Measurements from ENCODE around the gene AHRR. TPM values are rescaled to one million over a fixed set of nuclear protein-coding genes. Genes with fewer than 3 reads are reported as not detected.
A peak's percentile ranks its signal among the peaks of the same experiment; 100 is the strongest.

Gene AHRR
- total and polyA plus RNA-seq, 9 of the 15 experiments (the other 6 are each of a cell fraction or from before 2014, with no cell fraction given) = 0.06 to 1.6 (median 0.75) TPM; not detected in 1

DNA sequence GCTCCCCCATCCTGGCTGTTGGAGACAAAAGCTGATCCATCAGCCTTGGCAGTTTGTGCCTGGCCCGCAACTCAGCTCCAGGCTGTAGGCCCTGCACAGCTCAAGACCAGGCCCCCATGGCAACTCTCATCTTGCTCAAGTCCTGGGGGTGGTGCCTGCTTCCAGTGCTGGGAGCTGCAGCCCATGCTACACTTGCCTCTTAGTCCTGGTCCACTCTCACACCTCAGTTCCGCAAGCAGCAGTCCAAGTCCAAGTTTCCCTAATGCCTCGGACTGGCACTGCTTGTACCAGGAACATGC, 14.2 kb downstream of the AHRR start (continued):
- TF ChIP-seq CTCFL (IDR thresholded peaks at IDR 0.05; ENCODE audit: borderline replicate concordance, insufficient read depth, low read depth, low read length, poor library complexity, severe bottlenecking) = no peak
- TF ChIP-seq, protein P1, sequence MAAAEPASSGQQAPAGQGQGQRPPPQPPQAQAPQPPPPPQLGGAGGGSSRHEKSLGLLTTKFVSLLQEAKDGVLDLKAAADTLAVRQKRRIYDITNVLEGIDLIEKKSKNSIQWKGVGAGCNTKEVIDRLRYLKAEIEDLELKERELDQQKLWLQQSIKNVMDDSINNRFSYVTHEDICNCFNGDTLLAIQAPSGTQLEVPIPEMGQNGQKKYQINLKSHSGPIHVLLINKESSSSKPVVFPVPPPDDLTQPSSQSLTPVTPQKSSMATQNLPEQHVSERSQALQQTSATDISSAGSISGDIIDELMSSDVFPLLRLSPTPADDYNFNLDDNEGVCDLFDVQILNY (CRISPR knock-in tag; IDR thresholded peaks at IDR 0.05) = no peak
- no peak for TF ChIP-seq ZNF583 (CRISPR knock-in tag; IDR thresholded peaks at IDR 0.05)
- no peak for TF ChIP-seq ZNF589 (CRISPR knock-in tag; IDR thresholded peaks at IDR 0.05; ENCODE audit: low read depth)

- WGBS (ENCODE audit: insufficient coverage, low coverage, missing lambda C conversion rate) = 22% methylated on average over 12 of the region's 12 CpGs
- FAIRE-seq (no peak), DNase-seq (ENCODE audit: extremely low read depth in 1 of 4, low spot score in 3 of 4) (no peak), ATAC-seq (peak; percentile 87)
- Histone ChIP-seq H3K4me3 (no peak overlapping the region), H3K79me2 (ENCODE audit: control insufficient read depth, insufficient read depth, low read length) (no peaks in the 10 kb centered on the region), H3K4me1 (replicated peaks in 1 of 2; ENCODE audit: control insufficient read depth in 2 of 2, insufficient read depth in 2 of 2, low read length in 2 of 2) (no peaks in the 10 kb centered on the region), H3K27ac (ENCODE audit: extremely low read depth, low read depth, low read length) (no peak overlapping the region), H3K9me1 (ENCODE audit: control insufficient read depth, insufficient read depth, low read length) (no peaks in the 10 kb centered on the region), H3K9me3 (replicated peaks; ENCODE audit: control insufficient read depth, insufficient read depth, low read depth, low read length) (no peaks in the 10 kb centered on the region), H3K27me3 (ENCODE audit: control insufficient read depth in 2 of 2, insufficient read depth in 2 of 2, low read length in 2 of 2) (peaks cover 9 to 35% of the 10 kb centered on the region in 2 experiments; a peak in 4 of 5 replicates), H3K9ac (ENCODE audit: insufficient read depth in 1 of 2, low read depth in 2 of 2, low read length in 2 of 2) (no peak overlapping the region), H2AFZ (ENCODE audit: low read depth, low read length) (no peak overlapping the region), H3K4me2 (ENCODE audit: insufficient read depth, low read length) (no peak overlapping the region), H3K36me3 (ENCODE audit: control insufficient read depth, insufficient read depth, low read length) (no peaks in the 10 kb centered on the region), H4K20me1 (replicated peaks; ENCODE audit: control insufficient read depth, insufficient read depth, low read length) (no peaks in the 10 kb centered on the region)
- CTCF ChIA-PET (ENCODE audit: low intra/inter-chr PET ratio) = no interaction called here
- POLR2A ChIA-PET = interaction anchor here (0.6 to 1.0 kb wide), 2 partner anchors 15 to 78 kb away, joined by 3 to 4 read pairs; no protein-coding TSS in a partner anchor
- in situ Hi-C loops (cut with MboI) = no loop called here
- no TSS peak for BruUV-seq (replicated peaks)
- intact Hi-C loops (cut with micrococcal nuclease) = no loop called here
- TF ChIP-seq CBX1 (IDR thresholded peaks at IDR 0.05; ENCODE audit: low read depth) (no peak), RAD21 (CRISPR knock-in tag; conservative IDR thresholded peaks at IDR 0.05 in 1 of 2, IDR thresholded peaks at IDR 0.05 in 1 of 2) (peak in 1 of 2 experiments; percentile 36; a peak in 2 of 4 replicates), TEAD1 (CRISPR knock-in tag; IDR thresholded peaks at IDR 0.05) (peak in 1 of 2 experiments; percentile 48; a peak in 2 of 4 replicates), TEAD2 (tag; IDR thresholded peaks at IDR 0.05) (peak; percentile 74; the same call in 1 of the 2 replicates), ATF1 (CRISPR knock-in tag; IDR thresholded peaks at IDR 0.05) (0 out of 2 replicates have a peak, but pooled peaks have one; percentile 7), ATF1 (tag; IDR thresholded peaks at IDR 0.05) (no peak), ZNF41 (CRISPR knock-in tag; conservative IDR thresholded peaks at IDR 0.05) (no peak), NCOA1 (IDR thresholded peaks at IDR 0.05; ENCODE audit: low read depth) (no peak)
- TF ChIP-seq, protein P2, sequence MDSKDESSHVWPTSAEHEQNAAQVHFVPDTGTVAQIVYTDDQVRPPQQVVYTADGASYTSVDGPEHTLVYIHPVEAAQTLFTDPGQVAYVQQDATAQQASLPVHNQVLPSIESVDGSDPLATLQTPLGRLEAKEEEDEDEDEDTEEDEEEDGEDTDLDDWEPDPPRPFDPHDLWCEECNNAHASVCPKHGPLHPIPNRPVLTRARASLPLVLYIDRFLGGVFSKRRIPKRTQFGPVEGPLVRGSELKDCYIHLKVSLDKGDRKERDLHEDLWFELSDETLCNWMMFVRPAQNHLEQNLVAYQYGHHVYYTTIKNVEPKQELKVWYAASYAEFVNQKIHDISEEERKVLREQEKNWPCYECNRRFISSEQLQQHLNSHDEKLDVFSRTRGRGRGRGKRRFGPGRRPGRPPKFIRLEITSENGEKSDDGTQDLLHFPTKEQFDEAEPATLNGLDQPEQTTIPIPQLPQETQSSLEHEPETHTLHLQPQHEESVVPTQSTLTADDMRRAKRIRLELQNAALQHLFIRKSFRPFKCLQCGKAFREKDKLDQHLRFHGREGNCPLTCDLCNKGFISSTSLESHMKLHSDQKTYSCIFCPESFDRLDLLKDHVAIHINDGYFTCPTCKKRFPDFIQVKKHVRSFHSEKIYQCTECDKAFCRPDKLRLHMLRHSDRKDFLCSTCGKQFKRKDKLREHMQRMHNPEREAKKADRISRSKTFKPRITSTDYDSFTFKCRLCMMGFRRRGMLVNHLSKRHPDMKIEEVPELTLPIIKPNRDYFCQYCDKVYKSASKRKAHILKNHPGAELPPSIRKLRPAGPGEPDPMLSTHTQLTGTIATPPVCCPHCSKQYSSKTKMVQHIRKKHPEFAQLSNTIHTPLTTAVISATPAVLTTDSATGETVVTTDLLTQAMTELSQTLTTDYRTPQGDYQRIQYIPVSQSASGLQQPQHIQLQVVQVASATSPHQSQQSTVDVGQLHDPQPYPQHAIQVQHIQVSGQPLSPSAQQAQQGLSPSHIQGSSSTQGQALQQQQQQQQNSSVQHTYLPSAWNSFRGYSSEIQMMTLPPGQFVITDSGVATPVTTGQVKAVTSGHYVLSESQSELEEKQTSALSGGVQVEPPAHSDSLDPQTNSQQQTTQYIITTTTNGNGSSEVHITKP (IDR thresholded peaks at IDR 0.05; ENCODE audit: partially characterized antibody) = no peak
Measured at GRCh38 chr5:337563-338130, 16.1 kb downstream of the AHRR start.
